Astrocyte (in vitro differentiated cells and primary cell): ENCODE data around the gene FSD1L.

ENCODE experiments used
- EZH2 ChIP-seq: IDR thresholded peaks from 2 replicates; pipeline ENCODE4 v1.6.1; 2012; ENCODE audit warnings: mild to moderate bottlenecking, low read length, inconsistent platforms; ENCODE audit not compliant: insufficient read depth
- TF ChIP-seq, protein P1 (sequence below): IDR thresholded peaks from 2 replicates; pipeline ENCODE4 v1.5.1; 2011; ENCODE audit warnings: low read depth, mild to moderate bottlenecking, inconsistent platforms, low read length, moderate library complexity; ENCODE audit not compliant: insufficient read depth

DNA sequence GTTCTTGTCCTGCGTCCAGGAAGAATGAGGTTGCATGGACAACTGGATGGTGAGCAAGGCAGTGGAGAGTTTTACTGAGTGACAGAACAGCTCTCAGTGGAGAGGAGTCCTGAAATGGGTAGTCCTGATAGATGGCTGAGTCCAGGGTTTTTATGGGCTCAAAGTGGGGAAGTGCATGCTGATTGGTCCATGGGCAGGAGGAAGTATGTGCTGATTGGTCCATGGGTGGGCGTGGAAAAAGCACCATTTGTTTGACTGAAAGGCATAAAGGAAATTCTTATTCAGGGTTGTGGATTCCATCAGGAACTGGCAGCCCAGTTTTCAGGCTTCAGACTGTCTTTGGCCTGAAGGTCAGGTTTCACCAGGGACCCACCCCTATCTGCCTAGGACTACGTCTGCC, 10.6 kb downstream of the FSD1L start:
- TF ChIP-seq, protein P1, sequence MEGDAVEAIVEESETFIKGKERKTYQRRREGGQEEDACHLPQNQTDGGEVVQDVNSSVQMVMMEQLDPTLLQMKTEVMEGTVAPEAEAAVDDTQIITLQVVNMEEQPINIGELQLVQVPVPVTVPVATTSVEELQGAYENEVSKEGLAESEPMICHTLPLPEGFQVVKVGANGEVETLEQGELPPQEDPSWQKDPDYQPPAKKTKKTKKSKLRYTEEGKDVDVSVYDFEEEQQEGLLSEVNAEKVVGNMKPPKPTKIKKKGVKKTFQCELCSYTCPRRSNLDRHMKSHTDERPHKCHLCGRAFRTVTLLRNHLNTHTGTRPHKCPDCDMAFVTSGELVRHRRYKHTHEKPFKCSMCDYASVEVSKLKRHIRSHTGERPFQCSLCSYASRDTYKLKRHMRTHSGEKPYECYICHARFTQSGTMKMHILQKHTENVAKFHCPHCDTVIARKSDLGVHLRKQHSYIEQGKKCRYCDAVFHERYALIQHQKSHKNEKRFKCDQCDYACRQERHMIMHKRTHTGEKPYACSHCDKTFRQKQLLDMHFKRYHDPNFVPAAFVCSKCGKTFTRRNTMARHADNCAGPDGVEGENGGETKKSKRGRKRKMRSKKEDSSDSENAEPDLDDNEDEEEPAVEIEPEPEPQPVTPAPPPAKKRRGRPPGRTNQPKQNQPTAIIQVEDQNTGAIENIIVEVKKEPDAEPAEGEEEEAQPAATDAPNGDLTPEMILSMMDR: no peak
- no peak for TF ChIP-seq EZH2
